ENCODE data around the gene POLR2L.

DNA sequence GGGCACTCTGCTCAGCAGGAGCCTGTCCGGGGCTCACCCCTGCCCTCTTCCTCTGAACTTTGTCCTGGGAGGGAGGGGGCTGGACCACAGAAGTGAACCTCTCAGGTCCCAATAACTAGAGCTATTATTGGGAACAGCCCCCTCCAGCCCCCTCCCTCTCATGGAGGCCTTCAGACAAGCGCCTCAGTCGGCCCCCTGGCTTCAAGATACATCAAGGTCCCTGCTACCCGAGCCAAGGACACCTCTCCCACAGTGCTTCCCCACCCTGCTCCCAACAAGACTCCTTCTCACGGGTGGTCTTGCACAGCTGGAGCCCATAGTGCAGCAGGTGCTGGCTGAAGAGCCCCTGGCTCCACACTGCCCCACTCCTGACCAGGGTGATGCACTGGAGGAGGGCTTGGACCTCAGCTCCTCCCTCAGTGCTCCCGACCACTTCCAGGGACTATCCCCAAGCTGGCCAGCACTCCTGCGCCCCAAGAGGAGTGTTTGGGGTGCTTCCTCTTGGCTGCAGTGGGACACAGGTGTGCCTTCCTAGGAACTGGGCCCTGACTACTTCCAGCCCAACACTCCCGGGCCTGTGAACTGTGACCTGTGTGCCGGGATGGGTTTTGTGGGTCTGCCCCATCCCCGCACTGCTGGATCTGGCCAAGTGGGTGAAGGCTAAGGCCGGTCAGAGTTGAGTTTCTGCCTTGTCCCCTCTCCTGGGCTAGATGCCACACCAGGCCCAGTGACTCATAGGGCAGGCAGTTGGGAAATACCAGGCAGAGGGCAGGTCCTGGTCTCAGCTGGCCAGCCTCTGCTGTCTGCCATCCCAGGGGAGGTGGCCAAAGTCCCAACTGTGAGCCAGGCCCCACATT lies 21.4 kb downstream of the POLR2L start:
- TF ChIP-seq, protein P1, sequence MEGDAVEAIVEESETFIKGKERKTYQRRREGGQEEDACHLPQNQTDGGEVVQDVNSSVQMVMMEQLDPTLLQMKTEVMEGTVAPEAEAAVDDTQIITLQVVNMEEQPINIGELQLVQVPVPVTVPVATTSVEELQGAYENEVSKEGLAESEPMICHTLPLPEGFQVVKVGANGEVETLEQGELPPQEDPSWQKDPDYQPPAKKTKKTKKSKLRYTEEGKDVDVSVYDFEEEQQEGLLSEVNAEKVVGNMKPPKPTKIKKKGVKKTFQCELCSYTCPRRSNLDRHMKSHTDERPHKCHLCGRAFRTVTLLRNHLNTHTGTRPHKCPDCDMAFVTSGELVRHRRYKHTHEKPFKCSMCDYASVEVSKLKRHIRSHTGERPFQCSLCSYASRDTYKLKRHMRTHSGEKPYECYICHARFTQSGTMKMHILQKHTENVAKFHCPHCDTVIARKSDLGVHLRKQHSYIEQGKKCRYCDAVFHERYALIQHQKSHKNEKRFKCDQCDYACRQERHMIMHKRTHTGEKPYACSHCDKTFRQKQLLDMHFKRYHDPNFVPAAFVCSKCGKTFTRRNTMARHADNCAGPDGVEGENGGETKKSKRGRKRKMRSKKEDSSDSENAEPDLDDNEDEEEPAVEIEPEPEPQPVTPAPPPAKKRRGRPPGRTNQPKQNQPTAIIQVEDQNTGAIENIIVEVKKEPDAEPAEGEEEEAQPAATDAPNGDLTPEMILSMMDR (IDR thresholded peaks at IDR 0.05; ENCODE audit: low read depth, low read length, poor library complexity, severe bottlenecking): no peak
- TF ChIP-seq EZH2phosphoT487 (IDR thresholded peaks at IDR 0.05; ENCODE audit: borderline replicate concordance, low read length): no peak

Data from DOHH2 (cell line).